HG03095 (cell line): ENCODE results near the gene TMSB4X.
"Not testable (repeated sequence)": the region's sequence is repeated elsewhere in the genome, so short reads cannot be mapped to it uniquely, and the experiment has no call there.

Source experiments
- ATAC-seq: cut with Tn5 transposase; IDR thresholded peaks from one replicate; pipeline ENCODE4 v1.9.1; 2021; ENCODE audit warnings: moderate library complexity; ENCODE audit not compliant: unreplicated experiment

TMSB4X gene

DNA sequence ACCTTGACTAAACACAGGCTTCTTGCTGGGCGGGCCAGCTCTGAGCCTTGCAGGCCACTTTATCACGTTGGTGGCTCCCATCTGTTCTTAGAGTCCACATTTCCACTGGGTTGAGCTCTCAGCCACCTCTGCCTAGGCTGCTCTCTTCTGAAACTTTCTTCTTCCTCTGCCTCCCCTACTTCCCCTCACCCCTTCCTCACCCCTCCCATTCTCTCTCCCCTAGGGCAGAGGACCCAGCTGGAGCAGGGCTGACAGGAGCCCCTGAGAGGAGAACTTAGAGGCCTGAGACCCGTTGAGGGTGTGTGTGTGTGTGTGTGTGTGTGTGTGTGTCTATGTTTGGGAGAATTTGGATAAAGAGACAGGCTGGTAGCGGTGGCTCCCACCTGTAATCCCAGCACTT is 19.9 kb upstream of the TMSB4X start:
- no peak for ATAC-seq

DNA sequence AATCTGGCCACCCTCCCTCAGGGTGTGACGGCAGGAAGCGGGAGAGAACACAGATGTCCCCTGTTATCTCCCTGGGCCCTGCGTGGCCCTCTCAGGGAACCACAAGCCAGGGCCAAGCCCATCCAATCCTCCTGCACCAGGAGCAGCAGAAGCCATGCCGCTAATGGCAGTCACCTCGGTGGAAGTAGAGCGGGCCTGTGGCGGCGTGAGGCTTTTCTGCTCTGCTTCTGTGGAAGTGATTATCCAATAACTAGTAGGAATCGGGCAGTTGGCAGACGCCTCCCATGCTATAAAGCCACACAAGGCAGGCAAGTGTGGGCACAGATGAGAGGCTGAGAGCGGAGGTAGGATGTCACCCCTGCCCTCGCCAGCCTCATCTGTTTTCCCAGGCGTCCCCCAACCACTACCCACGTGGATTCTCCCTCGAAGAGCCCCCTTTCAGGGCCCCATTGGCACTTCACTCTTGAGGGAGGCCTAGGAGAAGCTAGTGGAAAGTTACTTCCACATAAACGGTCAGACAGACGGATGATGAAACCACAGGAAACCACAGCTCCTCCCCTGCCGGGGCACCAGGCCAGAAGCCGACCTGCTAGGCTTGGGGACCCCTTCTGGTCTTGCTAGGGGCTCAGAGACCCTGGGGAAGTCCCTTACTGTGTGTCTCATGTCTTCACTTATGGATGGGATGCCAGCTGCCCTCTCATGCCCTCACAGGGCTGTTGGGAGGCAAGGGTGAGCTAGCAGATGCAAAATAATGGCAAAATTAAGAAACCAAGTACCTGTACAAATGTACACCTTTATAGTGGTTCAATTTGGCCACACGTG is 18.8 kb upstream of the TMSB4X start:
- peak; percentile 37 for ATAC-seq

GRCh38 chrX:12956704-12957534 is 18.0 kb upstream of the TMSB4X start:
- ATAC-seq = peak; percentile 67

DNA sequence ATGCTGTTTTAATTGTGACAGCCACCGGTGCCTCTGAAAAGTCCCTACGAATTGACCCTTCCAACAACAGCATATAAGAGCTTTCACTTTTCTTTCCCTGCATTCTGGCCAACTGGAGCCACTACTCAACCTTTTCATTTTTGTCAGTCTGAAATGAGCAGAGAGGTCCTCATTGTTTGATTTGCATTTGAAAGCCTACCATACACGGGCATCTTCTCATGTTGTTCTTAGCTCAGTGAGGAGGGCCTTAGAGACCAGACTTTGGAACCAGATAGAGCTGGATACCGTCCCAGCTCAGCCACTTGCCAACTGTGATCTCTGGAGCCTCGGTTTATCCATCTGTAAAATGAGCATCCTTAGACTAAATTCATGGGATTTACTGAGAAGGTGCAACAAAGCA is 16.9 kb upstream of the TMSB4X start:
- no peak for ATAC-seq

- ATAC-seq = no peak
Measured at GRCh38 chrX:12958461-12958860, 16.4 kb upstream of the TMSB4X start.

GRCh38 chrX:12961196-12961718 is 13.7 kb upstream of the TMSB4X start:
- no peak for ATAC-seq

- ATAC-seq = no peak
Measured at GRCh38 chrX:12962041-12962504, 12.8 kb upstream of the TMSB4X start.

DNA sequence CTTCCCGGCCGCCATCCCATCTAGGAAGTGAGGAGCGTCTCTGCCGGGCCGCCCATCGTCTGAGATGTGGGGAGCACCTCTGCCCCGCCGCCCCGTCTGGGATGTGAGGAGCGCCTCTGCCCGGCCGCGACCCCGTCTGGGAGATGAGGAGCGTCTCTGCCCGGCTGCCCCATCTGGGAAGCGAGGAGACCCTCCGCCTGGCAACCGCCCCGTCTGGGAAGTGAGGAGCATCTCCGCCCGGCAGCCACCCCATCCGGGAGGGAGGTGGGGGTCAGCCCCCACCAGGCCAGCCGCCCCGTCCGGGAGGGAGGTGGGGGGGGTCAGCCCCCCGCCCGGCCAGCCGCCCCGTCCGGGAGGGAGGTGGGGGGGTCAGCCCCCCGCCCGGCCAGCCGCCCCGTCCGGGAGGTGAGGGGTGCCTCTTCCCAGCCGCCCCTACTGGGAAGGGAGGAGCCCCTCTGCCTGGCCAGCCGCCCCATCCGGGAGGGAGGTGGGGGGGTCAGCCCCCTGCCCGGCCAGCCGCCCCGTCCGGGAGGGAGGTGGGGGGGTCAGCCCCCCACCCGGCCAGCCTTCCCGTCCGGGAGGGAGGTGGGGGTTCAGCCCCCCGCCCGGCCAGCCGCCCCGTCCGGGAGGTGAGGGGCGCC is 11.6 kb upstream of the TMSB4X start:
- ATAC-seq = not testable (repeated sequence)

DNA sequence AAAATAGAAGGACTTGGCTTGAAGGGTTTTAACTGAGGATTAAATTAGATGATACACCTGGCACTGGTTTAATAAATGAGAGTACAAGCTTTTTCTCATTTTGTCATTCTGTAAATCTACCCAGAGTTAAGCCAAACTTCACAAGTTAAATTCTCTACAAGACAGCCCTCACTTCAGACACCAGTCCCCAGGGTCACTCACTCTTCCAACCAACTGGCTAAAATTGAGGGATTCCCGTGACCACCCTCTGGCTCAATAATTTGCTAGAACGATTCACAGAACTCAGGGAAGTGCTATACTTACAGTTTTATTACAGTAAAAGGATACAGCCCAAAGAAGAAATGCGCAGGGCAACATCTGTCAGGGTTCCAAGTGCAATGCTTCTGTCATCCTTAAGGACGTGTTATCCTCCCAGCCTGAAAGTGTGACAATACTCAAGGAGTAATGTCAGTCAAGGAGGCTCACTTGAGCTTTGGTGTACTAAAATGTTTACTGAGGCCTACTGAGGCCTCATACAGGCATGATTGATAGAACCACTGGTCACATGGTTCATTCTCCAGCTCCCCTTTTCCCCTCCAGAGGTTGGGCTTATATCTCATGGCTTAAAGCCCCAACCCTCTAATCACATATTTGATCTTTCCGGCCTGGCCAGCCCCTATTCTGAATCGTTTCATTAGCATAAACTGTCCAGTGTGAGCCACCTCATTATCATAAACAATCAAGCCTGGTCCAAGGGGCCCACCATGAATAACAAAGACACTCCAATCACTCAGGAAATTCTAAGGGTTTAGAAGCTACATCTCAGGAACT is 9.6 kb upstream of the TMSB4X start:
- no peak for ATAC-seq

- no peak for ATAC-seq
Measured at GRCh38 chrX:12966151-12966550, 8.8 kb upstream of the TMSB4X start.

- ATAC-seq = no peak
Measured at GRCh38 chrX:12967711-12968465, 7.0 kb upstream of the TMSB4X start.

DNA sequence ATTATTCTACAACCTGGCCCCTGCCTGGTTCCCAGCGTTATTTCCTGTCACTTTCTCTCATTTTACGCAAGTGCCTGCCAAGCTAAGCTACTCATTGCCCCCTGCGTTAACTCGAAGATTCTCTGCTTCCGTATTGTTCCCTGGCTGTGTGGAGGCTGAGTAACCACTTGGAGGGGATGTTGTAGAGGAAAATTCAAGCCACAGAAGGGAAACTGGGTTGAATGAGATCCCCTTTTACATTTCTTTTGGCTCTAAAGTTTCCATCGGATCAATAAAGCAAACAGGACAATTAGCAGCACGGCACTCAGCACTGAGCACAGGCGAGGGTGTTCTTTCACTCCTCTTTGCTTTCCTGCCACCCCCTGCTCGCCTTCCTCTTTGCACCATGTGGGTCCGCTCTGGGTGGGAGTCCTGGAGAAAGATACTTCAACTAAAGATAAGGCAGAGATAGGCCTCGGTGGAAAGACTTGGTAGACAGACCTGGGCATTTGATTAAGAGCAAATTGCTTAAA is 4.2 kb upstream of the TMSB4X start:
- no peak for ATAC-seq

DNA sequence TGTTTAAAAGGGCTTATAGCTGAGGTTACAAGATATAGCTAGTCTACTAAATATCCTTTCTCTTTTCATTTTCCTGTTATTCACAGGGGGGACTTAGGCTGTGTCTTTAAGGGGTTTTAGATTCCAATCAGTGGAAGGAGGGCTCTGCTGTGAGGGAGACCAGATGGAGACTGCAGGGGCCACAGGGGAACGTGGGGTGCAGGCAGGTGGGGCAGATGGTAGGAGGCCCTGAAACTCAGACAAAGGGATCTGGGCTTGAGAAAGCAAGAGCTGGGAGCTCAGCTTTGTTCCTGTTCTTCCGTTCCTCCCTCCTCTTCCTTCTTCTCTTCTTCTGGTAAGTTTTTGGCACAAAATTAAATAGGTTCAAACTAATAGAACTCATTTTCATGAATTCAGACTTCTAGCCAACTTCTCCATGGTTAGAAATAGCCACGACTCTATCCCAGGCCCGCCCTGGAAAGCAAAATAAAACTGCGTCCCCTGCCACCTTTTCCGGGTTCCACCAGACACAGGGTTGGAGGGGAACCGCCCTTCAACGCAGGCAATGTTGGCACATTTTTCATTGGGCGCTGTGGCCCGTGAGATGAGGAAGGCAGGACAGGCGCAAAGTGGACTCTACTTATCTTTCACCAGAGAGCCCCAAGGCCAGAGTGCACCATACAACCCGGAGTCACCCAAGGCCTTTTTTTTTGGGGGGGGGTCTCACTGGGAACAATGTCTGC is 3.5 kb upstream of the TMSB4X start:
- no peak for ATAC-seq

GRCh38 chrX:12972243-12972642 is 2.7 kb upstream of the TMSB4X start:
- ATAC-seq = no peak

GRCh38 chrX:12972878-12973560 is 1.9 kb upstream of the TMSB4X start:
- ATAC-seq = no peak

DNA sequence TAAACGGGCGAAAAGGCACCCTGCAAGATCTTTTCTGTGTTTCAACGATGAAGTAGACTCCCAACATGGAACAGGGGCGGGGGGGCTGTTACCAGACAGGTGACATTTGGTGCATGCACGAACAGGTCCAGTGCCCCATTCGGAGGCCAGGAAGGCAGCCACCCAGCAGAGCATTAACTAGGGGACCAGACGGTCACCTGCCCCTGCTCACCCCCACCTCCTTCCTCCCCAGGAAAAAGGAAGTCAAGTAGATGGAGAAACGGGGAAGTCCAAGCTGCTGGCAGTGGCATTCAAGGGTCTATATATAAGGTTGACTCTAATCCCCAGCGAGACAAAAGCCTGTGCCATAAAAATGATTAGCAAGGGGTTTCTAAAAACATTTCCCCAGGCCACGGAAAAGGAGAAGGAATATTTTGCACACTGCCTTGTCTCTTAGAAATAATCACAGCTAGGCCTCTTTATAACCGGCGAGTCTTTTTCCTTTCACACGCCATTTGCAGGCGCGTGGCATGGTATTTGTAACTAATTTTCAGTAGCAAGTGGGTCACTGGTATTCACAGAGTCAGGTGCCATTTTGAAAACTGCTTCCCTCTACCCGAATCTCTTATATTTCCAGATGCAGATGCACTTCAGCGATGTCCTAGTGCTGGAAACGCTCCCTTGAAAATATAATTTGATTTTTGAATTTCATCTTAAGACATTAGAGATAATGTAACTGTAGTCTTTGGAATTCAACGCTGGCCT is 1.2 kb upstream of the TMSB4X start:
- ATAC-seq = no peak

- ATAC-seq = no peak
Measured at GRCh38 chrX:12974305-12974795, 560 bp upstream of the TMSB4X start.

DNA sequence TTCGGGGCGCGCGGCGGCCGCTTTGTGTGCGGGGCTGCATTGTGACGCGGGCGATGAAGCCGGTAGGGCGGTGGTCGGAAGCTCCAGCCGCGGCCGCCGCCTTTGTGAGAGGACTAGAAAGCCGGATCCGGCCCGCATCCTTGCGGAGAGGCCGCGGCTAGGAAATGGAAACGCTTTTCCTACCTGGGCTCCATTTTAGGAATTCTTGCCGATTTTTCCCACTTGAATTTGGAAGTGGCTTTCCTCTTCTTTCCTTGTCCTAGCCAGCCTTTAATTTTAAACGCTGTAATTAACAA is 708 bp downstream of the TMSB4X start:
- no peak for ATAC-seq
